ENCODE data around the gene KCTD16.

KCTD16 gene

DNA sequence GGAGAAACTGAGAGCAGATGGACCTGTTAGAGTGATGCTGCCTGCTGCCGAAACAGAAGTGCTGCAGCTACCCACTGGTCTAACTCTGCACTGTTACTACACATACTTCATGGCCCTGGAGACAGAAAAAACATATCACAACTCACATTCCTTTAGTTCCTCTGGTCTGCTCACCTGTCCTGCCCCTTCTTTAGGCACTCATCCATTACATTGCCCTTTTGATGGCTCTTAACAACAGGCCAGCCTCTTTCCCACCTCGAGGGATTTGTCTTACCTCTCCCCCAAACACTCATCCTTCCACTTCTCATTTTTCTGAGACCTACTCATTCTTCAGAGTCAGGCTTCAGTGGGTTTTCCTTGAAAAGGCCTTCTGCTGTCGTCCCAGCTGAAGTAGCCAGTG, 49.2 kb downstream of the KCTD16 start:
- no peak overlapping the region for H3K4me3 Mint-ChIP-seq
- ATAC-seq, result no peak
- H3K9me3 Mint-ChIP-seq, result peaks cover 3% of the 10 kb centered on the region
- H3K27ac Mint-ChIP-seq, result no peak overlapping the region
- no peaks in the 10 kb centered on the region for H3K4me1 Mint-ChIP-seq
- peaks cover 9% of the 10 kb centered on the region for H3K27me3 Mint-ChIP-seq
- H3K36me3 Mint-ChIP-seq, result no peaks in the 10 kb centered on the region

DNA sequence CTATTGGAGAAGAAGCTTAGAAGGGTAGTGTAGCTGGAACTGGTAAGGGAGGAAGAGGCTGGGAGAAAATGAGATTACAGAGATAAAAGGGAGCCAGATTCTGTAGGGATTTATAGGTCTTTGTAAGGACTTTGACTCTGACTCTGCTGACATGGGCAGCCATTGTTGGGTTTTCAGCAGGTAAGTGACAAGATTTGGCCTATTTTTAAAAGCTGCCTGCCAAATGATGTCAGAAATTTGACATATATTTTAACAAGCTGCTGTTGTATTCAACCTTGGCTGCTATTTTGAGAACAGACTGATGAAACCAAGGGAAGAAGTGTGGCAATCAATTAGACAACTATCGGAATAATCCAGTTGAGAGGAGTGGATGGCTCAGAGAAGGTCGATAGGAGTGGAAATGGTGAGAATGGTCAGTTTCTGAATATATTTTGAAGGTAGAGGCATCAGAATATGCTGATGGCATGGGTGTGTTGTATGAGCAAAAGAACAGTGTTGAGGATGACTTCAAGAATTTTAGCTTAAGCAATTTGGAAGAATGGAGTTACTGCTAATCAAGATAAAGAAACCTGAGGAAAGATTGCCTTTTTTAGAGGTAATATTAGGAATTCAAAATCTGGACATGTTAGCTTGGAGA, 56.8 kb downstream of the KCTD16 start:
- no peaks in the 10 kb centered on the region for H3K36me3 Mint-ChIP-seq
- H3K4me3 Mint-ChIP-seq, result no peak overlapping the region
- H3K9me3 Mint-ChIP-seq, result no peaks in the 10 kb centered on the region
- H3K27me3 Mint-ChIP-seq, result no peaks in the 10 kb centered on the region
- no peaks in the 10 kb centered on the region for H3K4me1 Mint-ChIP-seq
- ATAC-seq, result no peak
- no peak overlapping the region for H3K27ac Mint-ChIP-seq

DNA sequence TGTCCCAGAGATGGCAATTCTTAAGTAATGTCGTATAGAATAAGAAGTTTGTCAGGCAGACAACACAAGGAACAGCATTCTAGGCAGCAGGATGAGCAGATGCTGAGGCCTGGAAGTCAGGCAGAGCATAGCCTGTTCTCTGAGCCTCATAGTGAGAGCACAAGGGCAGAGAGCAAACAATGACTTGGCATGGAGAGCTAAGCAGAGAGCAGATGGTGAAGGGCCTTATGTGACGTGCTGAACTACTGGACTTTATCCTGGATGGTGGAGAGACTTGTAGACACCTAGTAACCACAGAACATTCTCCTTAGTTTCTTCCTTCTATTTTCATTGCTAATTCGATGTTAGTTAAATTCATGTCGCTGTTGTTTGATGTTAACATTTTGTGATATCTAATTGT, 60.1 kb downstream of the KCTD16 start:
- Mint-ChIP-seq H3K4me3 (no peak overlapping the region), H3K4me1 (no peaks in the 10 kb centered on the region)

DNA sequence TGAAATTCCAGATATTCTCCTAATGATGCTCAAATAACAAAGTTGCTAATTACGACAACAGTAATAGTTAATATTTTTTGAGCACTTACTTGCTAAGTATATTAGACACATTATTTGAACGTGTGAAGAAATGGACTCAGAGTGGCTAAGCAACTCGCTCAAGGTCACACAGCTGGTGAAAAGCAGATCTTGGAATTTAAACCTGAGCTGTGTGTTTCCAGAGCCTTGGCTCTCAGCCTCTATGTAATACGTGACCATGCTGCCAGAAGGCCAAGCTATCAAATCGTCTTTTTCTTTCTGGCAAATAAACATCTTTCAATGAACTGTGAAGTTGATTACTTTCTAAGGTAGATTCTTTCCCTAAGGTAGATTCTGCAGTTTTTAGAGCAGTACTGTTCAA, 61.6 kb downstream of the KCTD16 start:
- Mint-ChIP-seq H3K4me3 (no peak overlapping the region), H3K27me3 (no peaks in the 10 kb centered on the region)

More for the DNA sequence above, 60.1 kb downstream of the KCTD16 start:
- H3K36me3 Mint-ChIP-seq, result no peaks in the 10 kb centered on the region
- H3K27me3 Mint-ChIP-seq, result no peaks in the 10 kb centered on the region
- ATAC-seq, result no peak
- H3K9me3 Mint-ChIP-seq, result no peaks in the 10 kb centered on the region
- H3K27ac Mint-ChIP-seq, result no peak overlapping the region

DNA sequence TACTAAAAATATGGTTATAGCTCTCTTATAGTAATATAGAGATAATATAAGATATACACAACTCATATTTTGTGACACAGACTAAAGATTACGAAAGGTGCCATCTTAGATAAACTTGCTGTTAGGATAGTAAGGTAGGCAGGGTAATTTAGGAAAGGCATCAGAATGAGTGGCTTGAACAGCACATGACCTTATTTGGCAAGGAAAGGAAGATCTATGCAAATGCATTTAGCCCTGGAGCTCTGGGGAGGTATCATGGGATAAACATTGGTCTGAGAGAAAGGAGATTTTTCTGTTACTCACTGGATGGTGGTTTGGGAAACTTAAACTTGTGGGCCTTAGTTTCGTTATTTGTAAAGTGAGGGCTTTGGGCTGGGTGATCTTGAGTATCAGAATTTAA, 65.8 kb downstream of the KCTD16 start:
- Mint-ChIP-seq H3K27ac (no peak overlapping the region), H3K4me3 (no peak overlapping the region), H3K9me3 (no peaks in the 10 kb centered on the region), H3K4me1 (no peaks in the 10 kb centered on the region), H3K27me3 (peaks cover 9% of the 10 kb centered on the region), H3K36me3 (no peaks in the 10 kb centered on the region)
- ATAC-seq, result no peak

More for the DNA sequence above, 61.6 kb downstream of the KCTD16 start:
- Mint-ChIP-seq H3K4me1 (no peaks in the 10 kb centered on the region), H3K27ac (no peak overlapping the region), H3K9me3 (no peaks in the 10 kb centered on the region), H3K36me3 (no peaks in the 10 kb centered on the region)
- ATAC-seq, result no peak

DNA sequence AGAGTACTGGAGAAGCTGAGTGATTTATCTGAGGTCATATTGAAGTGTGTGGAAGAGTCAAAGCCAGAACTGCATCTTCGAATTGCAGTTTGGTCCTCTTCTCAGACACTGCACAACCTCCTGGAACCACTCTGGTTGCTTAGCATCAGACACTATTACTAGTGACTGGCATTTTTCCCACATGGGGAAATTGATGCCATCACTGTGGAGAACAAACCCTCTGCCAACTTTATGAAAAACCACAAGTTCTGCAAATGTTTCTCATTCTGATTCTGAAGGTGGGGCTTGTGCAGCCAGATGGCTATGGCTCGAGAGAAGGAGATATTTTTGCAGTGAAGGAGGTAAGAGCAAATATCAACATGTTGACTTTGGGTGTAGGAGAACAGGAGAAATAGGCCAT, 67.2 kb downstream of the KCTD16 start:
- Mint-ChIP-seq H3K4me1 (no peaks in the 10 kb centered on the region), H3K36me3 (no peaks in the 10 kb centered on the region), H3K27me3 (peaks cover 9% of the 10 kb centered on the region), H3K4me3 (no peak overlapping the region), H3K27ac (no peak overlapping the region), H3K9me3 (no peaks in the 10 kb centered on the region)
- ATAC-seq, result peak; percentile 65

DNA sequence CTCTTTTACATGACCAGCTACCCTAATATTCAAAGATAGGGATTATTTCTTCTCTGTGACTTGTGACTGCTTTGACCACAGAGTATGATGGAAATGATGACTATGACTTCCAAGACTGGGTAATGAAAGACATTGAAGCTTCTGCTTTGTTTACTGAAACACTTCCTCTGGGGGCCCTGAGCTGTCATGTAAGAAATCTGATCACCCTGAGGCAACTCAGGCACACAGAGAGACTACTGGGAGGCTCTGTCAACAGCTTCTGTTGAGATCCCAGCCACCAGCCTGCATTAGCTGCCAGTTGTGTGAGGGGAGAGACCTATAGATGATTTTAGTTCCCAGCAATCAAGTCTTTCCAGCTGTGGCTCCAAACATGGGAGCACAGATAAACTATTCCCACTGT, 76.5 kb downstream of the KCTD16 start:
- Mint-ChIP-seq H3K36me3 (no peaks in the 10 kb centered on the region), H3K27ac (no peak overlapping the region), H3K4me1 (no peaks in the 10 kb centered on the region), H3K9me3 (no peaks in the 10 kb centered on the region), H3K4me3 (no peak overlapping the region), H3K27me3 (peaks cover 24% of the 10 kb centered on the region)
- no peak for ATAC-seq

DNA sequence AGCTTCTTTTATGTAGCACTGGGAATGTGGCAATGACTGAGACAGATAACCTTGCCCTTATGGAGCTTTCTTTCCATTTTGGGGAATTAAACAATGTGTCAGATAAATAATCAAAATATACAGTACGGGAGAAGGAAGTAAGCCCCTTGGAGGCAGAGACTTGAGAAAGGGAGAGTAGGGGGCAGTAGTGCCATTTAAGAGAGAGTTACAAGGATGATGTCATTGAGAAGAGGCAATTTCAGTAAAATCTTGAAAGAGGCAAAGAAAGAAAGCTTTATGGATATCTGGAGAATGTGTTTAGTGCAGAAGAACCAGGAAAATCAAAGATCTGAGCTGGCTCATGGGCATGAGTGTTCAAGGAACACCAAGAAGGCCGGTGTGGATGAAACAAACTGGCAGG, 77.3 kb downstream of the KCTD16 start:
- ATAC-seq, result no peak
- Mint-ChIP-seq H3K36me3 (no peaks in the 10 kb centered on the region), H3K4me3 (no peak overlapping the region), H3K27me3 (peaks cover 24% of the 10 kb centered on the region), H3K4me1 (no peaks in the 10 kb centered on the region), H3K9me3 (no peaks in the 10 kb centered on the region), H3K27ac (no peak overlapping the region)

DNA sequence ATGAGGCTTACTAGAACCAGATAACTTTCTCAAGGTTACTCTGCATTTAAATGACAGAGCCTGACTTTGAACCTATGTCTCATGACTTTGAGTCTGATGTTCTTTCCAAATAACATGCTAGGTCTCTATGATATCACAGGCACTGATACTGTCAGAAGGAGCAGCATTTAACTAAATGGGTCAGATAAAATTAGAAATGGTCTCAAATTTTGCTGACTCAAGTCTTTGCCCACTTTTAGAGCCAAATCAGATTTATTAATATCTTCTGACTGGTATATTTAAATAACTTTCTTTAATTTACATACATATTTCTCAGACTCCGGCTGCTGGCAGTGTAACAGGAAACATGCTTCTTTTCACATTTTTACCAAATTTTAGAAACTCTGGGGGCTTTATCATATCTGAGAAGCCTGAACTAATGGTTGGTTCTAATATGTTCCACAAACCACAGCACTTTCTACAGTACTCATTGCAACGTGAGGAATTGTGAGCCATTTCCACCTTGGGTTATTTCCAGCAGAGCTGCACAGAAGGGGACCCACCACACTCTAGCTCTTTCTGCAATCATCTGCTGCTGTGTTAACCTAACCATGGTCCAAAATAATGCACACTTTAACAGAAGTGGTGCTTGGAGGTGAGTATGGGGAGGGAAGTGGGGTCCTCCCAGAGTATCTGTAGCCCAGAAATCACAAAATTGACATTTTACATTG, 79.2 kb downstream of the KCTD16 start:
- H3K36me3 Mint-ChIP-seq, result no peaks in the 10 kb centered on the region
- H3K4me3 Mint-ChIP-seq, result no peak overlapping the region
- ATAC-seq, result no peak
- no peaks in the 10 kb centered on the region for H3K4me1 Mint-ChIP-seq
- no peaks in the 10 kb centered on the region for H3K9me3 Mint-ChIP-seq
- H3K27ac Mint-ChIP-seq, result no peak overlapping the region
- H3K27me3 Mint-ChIP-seq, result peaks cover 21% of the 10 kb centered on the region

DNA sequence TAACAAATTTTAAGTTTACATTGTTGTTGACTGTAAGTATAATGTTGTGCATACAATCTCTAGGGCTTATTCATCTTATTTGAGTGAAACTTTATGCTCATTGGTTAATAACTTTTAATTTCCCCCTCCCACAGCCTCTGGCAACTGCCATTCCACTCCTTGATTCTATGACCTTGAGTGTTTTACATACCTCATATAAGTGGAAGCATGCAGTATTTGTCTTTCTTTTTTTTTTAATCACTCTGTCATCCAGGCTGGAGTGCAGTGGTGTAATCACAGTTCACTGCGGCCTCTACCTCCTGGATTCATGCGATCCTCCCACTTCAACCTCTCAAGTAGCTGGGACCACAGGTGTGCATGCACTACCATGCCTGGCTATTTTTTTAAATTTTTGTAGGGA, 83.9 kb downstream of the KCTD16 start:
- Mint-ChIP-seq H3K9me3 (no peaks in the 10 kb centered on the region), H3K27me3 (no peaks in the 10 kb centered on the region), H3K27ac (no peak overlapping the region), H3K36me3 (no peaks in the 10 kb centered on the region), H3K4me3 (no peak overlapping the region), H3K4me1 (no peaks in the 10 kb centered on the region)
- ATAC-seq, result no peak

DNA sequence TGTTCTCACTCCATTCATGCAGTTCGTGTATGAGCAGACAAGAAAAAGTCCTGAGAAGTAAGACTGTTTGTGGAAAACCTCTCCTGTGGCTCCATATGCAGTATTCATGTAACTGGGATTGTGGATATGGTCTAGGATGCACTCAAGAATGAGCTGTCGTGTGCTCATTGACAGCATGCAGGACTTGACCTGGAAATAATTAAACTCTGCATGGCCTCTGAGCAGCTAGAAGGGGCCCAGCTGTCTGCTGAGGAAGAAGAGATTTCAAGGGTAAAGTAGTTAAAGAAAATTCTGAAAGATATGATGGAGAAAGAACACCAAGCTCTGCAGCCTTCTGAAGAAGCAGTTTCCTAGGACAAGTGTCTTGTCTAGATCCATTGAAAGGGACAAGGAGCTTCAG, 89.4 kb downstream of the KCTD16 start:
- Mint-ChIP-seq H3K9me3 (no peaks in the 10 kb centered on the region), H3K27ac (no peak overlapping the region), H3K4me1 (no peaks in the 10 kb centered on the region), H3K27me3 (no peaks in the 10 kb centered on the region), H3K36me3 (no peaks in the 10 kb centered on the region), H3K4me3 (no peak overlapping the region)
- no peak for ATAC-seq

DNA sequence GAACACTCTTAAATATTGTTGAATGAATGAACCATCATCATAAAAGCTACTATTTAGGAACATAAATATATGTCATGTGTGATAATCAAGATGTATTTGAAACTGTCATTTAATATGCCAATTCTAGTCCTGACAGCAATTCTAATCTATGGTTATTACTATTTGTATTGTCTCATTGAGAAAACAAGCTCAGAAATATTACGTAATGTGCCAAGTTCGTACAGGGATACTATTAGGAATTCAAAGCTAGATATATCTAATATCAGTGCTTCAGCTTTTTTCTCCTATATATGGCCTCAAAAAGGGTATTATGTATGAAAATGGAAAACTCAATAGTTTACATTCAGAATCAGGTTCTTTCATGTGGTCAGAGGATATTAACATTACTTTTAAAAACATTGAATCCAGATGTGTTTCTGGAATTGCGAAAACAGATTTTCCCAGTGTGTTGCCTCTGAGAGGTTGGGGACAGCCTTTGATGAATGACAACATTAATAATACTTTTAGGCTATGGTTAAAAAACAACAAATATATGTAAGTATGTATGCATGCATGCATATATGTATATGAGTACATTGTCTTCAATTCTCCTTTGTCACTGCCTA, 95.1 kb downstream of the KCTD16 start:
- Mint-ChIP-seq H3K9me3 (no peaks in the 10 kb centered on the region), H3K4me3 (no peak overlapping the region), H3K36me3 (no peaks in the 10 kb centered on the region), H3K4me1 (no peaks in the 10 kb centered on the region), H3K27ac (no peak overlapping the region), H3K27me3 (no peaks in the 10 kb centered on the region)
- no peak for ATAC-seq

DNA sequence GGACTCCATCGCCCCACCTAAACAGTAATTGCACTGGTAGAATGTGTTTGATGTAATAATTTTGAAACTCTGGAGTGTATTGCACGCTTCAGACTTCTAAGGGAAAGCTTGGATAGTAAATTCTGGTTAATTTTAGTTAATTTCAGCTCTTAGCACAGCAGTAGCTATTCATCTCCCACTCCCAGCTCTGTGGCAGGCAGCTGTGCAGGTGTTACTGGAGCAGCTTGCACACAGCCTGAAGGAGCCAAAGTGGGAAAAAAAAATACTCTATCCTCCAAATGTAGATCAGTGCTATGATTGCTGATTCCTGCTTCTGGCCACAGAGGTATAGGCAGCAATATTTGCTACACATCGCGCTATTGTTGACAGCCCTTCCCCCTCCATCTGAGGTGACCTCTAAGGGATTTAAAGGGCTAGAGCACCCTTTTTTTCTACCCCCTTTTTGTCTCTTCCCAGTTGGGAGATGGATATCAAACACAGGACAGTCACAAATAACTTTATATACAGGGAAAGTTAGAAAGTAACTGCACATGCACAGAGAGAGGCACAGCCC, 97.4 kb downstream of the KCTD16 start:
- ATAC-seq, result no peak
- Mint-ChIP-seq H3K4me3 (no peak overlapping the region), H3K36me3 (no peaks in the 10 kb centered on the region), H3K27ac (no peak overlapping the region), H3K9me3 (no peaks in the 10 kb centered on the region), H3K27me3 (no peaks in the 10 kb centered on the region), H3K4me1 (no peaks in the 10 kb centered on the region)

DNA sequence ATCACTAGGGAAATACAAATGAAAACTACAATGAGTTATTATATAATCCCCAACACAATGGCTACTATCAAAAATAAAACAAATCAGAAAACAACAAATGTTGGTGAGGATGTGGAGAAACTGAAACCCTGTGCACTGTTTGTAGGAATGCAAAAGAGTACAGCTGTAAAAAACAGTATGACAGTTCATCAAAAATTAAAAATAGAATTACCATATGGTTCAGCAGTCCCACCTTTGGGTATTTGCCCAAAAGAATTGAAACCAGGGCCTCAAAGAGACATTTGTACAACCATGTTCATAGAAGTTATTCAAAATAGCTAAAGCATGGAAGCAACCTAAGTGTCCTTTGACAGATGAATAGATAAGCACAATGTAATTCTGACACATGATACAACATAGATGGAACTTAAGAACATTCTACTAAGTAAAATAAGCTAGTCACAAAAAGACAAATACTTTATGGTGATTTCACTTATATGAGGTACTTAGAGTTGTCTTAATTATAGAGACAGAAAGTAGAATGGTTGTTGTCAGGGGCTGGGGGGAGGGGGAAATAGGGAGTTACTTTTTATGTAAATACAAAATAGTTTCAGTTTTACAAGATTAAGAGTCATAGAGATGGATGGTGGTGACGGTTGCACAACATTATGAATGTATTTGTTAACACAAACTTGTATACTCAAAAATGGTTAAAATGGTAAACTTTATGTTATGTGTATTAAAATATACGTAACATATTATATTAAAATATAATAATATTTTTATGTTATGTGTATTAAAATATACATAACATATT, 102.8 kb downstream of the KCTD16 start:
- no peak for ATAC-seq
- H3K36me3 Mint-ChIP-seq, result no peaks in the 10 kb centered on the region
- H3K4me1 Mint-ChIP-seq, result no peaks in the 10 kb centered on the region
- H3K27ac Mint-ChIP-seq, result no peak overlapping the region
- peaks cover 3% of the 10 kb centered on the region for H3K9me3 Mint-ChIP-seq
- H3K4me3 Mint-ChIP-seq, result no peak overlapping the region
- H3K27me3 Mint-ChIP-seq, result no peaks in the 10 kb centered on the region

DNA sequence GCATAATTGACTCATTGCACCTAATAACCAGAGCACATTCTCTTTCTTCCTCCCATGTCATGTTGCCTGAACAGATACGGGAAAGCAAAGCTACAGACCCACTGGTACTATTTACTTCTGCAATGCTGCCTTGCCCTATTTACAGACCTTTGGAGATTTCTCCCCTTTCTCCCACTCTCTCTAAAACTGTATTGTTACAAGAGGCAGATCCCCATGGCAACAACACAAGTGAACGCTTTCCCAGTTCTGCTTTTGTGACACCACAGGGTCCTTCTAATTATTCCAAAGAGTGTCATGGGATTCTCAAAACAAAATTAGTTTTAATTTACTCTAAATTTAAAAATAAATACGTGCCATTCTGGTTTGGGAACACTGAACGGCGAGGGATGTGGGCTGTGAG, 104.7 kb downstream of the KCTD16 start:
- Mint-ChIP-seq H3K27ac (no peak overlapping the region), H3K9me3 (peaks cover 3% of the 10 kb centered on the region), H3K36me3 (no peaks in the 10 kb centered on the region), H3K4me3 (no peak overlapping the region), H3K27me3 (no peaks in the 10 kb centered on the region), H3K4me1 (no peaks in the 10 kb centered on the region)
- ATAC-seq, result no peak

Data from stimulated activated memory B cell treated with anti-CD40 and anti-IgM and Interleukin-4, amounts not matched to agents 10 μg/mL and 1 μg/mL and 100 μg/mL, for 72 hours (primary cell).